ENCODE measurements around the gene SLC25A21. TPM values are rescaled to one million over a fixed set of nuclear protein-coding genes. Genes with fewer than 3 reads are reported as not detected.
A peak's percentile ranks its signal among the peaks of the same experiment; 100 is the strongest.

Gene SLC25A21
- total and polyA plus RNA-seq, 7 donors = 0.07 to 0.37 (median 0.18) TPM; not detected in 1

DNA sequence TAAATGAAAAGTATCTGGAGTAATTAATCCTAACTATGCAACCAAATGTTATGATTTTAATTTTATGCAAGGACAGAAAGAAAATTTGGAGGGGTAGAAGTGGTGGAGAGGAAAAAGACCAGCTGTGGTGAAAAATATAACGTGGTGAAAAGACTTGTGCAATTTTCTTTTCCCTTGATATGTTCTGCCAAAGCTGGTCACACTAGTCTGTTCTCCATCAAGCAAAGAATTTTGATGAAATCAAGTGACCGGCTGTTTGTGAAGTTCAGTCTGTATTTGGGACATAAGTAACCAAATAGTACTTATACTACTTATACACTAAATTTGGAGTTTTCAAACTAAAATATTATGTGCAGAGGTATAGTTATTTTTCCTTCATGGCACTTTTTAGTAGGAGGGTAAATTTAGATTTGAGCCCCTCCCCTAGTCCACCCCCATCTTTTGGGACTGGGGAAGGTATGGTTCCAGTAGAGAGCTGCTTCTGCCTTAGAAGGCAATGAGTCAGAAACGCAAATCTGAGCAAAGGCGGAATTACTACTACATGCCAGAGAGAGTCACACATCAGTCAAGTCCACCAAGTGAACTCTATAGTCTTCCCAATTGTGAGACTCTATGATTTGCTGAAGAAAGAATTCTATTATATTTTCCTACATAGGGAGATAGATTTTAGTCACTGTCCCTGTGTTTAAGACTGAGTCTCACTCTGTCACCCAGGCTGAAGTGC lies 229.7 kb downstream of the SLC25A21 start:
- WGBS, 3 donors = 50 to 65% (median 50%) methylated on average over 4 of the region's 4 CpGs
- Histone ChIP-seq H3K27me3 (ENCODE audit: insufficient read depth in 3 of 3, low read length in 2 of 3) (peaks cover 0 to 8% (median 0%) of the 10 kb centered on the region in 3 donors), H3K27ac (no peak overlapping the region), H3K4me1 (no peaks in the 10 kb centered on the region), H3K9me3 (no peaks in the 10 kb centered on the region), H3K4me3 (no peak overlapping the region), H3K36me3 (ENCODE audit: insufficient read depth in 1 of 2, low read depth in 1 of 2) (no peaks in the 10 kb centered on the region)
- TF ChIP-seq, protein P1, sequence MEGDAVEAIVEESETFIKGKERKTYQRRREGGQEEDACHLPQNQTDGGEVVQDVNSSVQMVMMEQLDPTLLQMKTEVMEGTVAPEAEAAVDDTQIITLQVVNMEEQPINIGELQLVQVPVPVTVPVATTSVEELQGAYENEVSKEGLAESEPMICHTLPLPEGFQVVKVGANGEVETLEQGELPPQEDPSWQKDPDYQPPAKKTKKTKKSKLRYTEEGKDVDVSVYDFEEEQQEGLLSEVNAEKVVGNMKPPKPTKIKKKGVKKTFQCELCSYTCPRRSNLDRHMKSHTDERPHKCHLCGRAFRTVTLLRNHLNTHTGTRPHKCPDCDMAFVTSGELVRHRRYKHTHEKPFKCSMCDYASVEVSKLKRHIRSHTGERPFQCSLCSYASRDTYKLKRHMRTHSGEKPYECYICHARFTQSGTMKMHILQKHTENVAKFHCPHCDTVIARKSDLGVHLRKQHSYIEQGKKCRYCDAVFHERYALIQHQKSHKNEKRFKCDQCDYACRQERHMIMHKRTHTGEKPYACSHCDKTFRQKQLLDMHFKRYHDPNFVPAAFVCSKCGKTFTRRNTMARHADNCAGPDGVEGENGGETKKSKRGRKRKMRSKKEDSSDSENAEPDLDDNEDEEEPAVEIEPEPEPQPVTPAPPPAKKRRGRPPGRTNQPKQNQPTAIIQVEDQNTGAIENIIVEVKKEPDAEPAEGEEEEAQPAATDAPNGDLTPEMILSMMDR (IDR thresholded peaks at IDR 0.05) = no peak
- ATAC-seq (peak in 1 of 4 donors; percentile 46), DNase-seq (no peak)
- intact Hi-C loops (cut with DNase I) = loop anchor here (5.0 to 10.0 kb wide), 3 partner anchors 295 to 390 kb away; no protein-coding TSS in a partner anchor

DNA sequence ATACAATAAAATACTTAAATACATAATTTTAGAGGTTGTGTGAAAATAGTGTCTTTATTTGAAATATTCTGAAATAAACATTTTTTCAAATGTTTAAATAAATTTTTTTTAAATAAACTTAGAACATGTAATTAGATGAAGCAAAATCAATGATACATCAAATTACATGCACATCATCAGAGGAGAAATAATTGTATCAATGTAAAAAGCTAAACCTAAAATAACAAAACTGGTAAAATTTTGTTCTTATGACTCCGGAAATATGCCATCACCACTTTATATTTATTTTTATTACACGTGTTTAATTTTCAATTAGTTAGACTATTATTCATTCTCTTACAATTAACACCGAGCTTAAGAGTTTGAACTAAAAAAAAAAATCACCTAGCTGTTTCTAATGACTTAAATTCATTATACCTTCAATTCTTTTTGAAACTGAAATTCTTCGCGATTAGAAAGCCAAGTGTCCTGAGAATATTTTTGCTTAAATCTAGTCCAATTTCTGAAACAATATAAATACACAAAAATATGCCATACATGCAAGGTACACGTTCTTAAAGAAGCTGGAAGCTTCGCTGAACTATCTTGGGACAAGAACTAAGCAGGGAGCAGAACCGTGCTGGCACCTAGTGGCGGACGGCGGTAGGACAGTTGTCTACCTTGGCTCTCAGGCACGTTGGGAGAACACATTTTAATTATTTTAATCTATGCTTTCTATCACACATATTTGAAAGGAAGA lies 230.5 kb downstream of the SLC25A21 start:
- TF ChIP-seq, protein P1 (IDR thresholded peaks at IDR 0.05) = peak; percentile 97
- Histone ChIP-seq H3K36me3 (ENCODE audit: insufficient read depth in 1 of 2, low read depth in 1 of 2) (no peaks in the 10 kb centered on the region), H3K4me3 (no peak overlapping the region), H3K27ac (no peak overlapping the region), H3K4me1 (no peaks in the 10 kb centered on the region), H3K9me3 (no peaks in the 10 kb centered on the region), H3K27me3 (ENCODE audit: insufficient read depth in 3 of 3, low read length in 2 of 3) (peaks cover 0 to 8% (median 0%) of the 10 kb centered on the region in 3 donors)
- 11 to 13% (median 11%) methylated on average over 12 of the region's 12 CpGs for WGBS, 3 donors
- intact Hi-C loops (cut with DNase I) = loop anchor here (5.0 to 10.0 kb wide), 3 partner anchors 295 to 390 kb away; no protein-coding TSS in a partner anchor
- ATAC-seq (peak; percentile 80 to 94 (median 81)), DNase-seq (peak; percentile 70 to 81)

DNA sequence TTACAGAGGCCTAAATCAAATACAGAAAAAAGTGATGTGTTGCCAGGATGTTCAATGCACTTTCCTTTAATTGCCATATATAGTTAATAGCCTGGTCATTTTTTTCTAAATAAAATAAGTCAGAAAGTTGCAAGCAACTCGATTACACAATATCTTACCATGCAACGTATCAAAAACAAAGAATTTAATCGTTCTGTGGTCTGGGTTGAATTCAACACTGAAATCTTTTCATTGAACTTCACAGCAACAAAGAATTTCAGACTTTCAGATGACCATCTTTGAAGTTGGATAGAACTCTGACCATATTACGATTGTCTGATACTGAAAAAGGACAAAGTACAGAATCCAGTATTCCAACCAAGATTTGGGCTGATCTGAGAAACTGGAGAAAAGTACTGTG lies 231.9 kb downstream of the SLC25A21 start:
- TF ChIP-seq, protein P1 (IDR thresholded peaks at IDR 0.05) = no peak
- no peak overlapping the region for H3K4me3 ChIP-seq
- H3K36me3 ChIP-seq (ENCODE audit: insufficient read depth in 1 of 2, low read depth in 1 of 2) = no peaks in the 10 kb centered on the region
- H3K4me1 ChIP-seq = no peaks in the 10 kb centered on the region
- ATAC-seq = no peak
- no peak for DNase-seq
- WGBS, 3 donors = 68 to 72% (median 72%) methylated on average over 4 of the region's 4 CpGs
- H3K27ac ChIP-seq = no peak overlapping the region
- H3K9me3 ChIP-seq = no peaks in the 10 kb centered on the region
- intact Hi-C loops (cut with DNase I) = loop anchor here (5.0 to 10.0 kb wide), 3 partner anchors 293 to 388 kb away; no protein-coding TSS in a partner anchor
- peaks cover 0 to 8% (median 0%) of the 10 kb centered on the region in 3 donors for H3K27me3 ChIP-seq (ENCODE audit: insufficient read depth in 3 of 3, low read length in 2 of 3)

DNA sequence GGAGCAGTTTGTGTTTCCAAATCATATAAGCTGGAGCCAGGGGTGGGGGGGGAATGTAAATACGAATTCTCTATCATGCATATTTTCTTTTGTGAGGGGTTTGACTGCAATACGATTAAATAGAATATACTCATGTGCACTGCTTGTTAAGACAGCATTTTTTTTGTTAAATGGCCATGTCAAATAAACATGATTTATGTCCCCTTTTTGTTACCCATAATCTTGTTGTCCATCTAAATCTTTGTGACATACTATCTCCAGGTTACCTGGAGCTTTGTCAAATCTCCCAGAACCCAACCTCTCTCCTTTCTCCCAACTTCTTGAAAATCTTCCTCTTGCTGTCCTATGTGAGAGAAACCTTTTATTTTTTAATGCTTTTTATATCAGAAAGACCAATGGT lies 233.1 kb downstream of the SLC25A21 start:
- H3K4me1 ChIP-seq = no peaks in the 10 kb centered on the region
- ATAC-seq (no peak), DNase-seq (no peak)
- intact Hi-C loops (cut with DNase I) = no loop called here
- H3K4me3 ChIP-seq = no peak overlapping the region
- H3K27ac ChIP-seq = no peak overlapping the region
- H3K27me3 ChIP-seq (ENCODE audit: insufficient read depth in 3 of 3, low read length in 2 of 3) = peaks cover 0 to 4% (median 0%) of the 10 kb centered on the region in 3 donors
- no peaks in the 10 kb centered on the region for H3K36me3 ChIP-seq (ENCODE audit: insufficient read depth in 1 of 2, low read depth in 1 of 2)
- TF ChIP-seq, protein P1 (IDR thresholded peaks at IDR 0.05) = no peak
- WGBS, 3 donors = 77 to 80% (median 79%) methylated on average over 2 of the region's 2 CpGs
- no peaks in the 10 kb centered on the region for H3K9me3 ChIP-seq

All from psoas muscle (tissue), 8 donors.